WERI-Rb-1 (cell line): ENCODE results near the gene SART3.

Experiments used
- DNase-seq: peaks from one replicate; pipeline ENCODE4 v3.0.0-alpha.2; 2020
- H3K27ac ChIP-seq: fragments of 250-450 bp; sonication (Bioruptor Pico); 2 replicates; pipeline ENCODE4 v1.5.1; 2020; ENCODE audit warnings: mild to moderate bottlenecking, moderate library complexity
- H3K27me3 ChIP-seq: fragments of 250-450 bp; sonication (Bioruptor Pico); 2 replicates; pipeline ENCODE4 v1.5.1; 2021; ENCODE audit warnings: mild to moderate bottlenecking, low read depth, moderate library complexity; ENCODE audit not compliant: insufficient read depth, severe bottlenecking
- H3K36me3 ChIP-seq: fragments of 250-450 bp; sonication (Bioruptor Pico); 2 replicates; pipeline ENCODE4 v1.5.1; 2020; ENCODE audit warnings: mild to moderate bottlenecking, moderate library complexity
- H3K4me3 ChIP-seq: 2 replicates; pipeline ENCODE4 v1.5.1; 2011; ENCODE audit warnings: low read depth, mild to moderate bottlenecking, control low read depth, low read length
- H3K9me3 ChIP-seq: fragments of 250-450 bp; sonication (Bioruptor Pico); 2 replicates; pipeline ENCODE4 v1.5.1; 2021; ENCODE audit warnings: mild to moderate bottlenecking, moderate library complexity; ENCODE audit not compliant: severe bottlenecking
- TF ChIP-seq, protein P1 (sequence below): IDR thresholded peaks from 2 replicates; pipeline ENCODE4 v1.5.1; 2011; ENCODE audit warnings: low read depth, mild to moderate bottlenecking, control low read depth, inconsistent platforms, low read length

Gene SART3

DNA sequence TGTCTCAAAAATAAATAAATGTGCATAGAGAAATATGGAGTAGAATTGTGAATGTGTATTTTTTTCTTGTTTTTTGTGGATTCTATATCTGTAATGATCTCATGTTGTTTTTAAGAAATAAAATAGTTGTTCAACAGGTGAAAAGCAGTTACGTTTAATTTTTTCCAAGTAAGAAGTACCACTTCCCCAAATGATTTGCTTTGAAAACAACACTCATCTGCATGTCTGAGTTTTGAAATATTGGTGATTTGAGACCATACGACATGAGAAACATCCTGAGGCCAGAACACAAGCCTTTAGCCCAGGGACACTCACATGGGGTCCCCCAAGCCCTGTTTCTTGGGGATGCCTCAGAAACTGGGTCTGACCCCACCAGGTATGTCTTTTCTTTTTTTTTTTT is 50.1 kb downstream of the SART3 start:
- Histone ChIP-seq H3K9me3 (peaks cover 6% of the 10 kb centered on the region), H3K36me3 (no peaks in the 10 kb centered on the region), H3K27me3 (no peaks in the 10 kb centered on the region), H3K4me3 (no peak overlapping the region), H3K27ac (no peak overlapping the region)
- DNase-seq, result no peak
- TF ChIP-seq, protein P1, sequence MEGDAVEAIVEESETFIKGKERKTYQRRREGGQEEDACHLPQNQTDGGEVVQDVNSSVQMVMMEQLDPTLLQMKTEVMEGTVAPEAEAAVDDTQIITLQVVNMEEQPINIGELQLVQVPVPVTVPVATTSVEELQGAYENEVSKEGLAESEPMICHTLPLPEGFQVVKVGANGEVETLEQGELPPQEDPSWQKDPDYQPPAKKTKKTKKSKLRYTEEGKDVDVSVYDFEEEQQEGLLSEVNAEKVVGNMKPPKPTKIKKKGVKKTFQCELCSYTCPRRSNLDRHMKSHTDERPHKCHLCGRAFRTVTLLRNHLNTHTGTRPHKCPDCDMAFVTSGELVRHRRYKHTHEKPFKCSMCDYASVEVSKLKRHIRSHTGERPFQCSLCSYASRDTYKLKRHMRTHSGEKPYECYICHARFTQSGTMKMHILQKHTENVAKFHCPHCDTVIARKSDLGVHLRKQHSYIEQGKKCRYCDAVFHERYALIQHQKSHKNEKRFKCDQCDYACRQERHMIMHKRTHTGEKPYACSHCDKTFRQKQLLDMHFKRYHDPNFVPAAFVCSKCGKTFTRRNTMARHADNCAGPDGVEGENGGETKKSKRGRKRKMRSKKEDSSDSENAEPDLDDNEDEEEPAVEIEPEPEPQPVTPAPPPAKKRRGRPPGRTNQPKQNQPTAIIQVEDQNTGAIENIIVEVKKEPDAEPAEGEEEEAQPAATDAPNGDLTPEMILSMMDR, result no peak

DNA sequence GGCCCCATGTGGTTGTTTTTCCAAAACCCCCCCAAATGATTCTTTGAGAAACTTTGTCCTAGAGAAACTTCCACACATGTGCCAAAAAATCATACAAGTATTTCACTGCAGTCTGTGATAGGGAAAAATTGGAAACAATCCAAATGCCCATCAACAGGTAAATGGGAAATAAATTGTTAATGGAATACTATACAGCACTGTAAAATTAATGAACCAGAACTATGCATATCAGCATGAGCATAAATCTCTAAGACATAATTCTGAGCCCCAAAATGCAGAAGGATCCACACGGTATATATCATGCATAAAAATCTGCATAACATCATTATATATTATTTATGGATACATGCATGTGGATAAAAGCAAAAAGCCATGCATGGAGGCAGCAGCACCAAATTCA is 51.2 kb downstream of the SART3 start:
- H3K27ac ChIP-seq, result no peak overlapping the region
- DNase-seq, result no peak

DNA sequence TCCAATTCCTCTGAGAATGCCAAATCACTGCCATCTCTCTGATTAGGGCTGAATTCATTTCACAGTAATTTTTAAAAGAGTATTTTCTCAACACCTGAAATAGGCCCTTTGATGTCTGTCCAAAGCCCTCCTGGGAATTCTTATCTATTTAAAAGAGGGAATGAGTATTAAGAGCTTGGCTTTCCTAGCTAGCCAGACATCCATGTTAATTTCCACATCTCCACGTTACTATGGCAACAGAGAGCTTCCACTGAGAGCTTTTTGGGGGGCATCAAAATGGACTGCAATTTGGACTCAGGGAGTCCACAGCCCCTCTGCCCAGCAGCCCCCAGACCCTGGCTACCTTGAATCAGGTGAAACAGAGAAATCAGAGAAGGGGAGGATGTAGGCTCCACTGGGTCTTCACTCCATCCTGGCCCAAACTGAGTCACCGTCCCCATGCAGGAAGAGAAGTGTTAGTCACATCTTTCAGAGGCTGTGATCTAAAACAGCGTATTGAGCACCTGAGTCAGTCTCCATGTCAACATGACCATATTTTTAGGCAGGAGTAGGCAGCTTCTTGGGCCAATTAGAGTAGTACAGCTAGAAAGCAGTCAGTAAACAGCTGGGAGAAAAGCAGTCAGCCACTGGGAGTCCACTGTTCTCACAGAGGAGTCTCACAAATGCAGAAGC is 52.9 kb downstream of the SART3 start:
- no peaks in the 10 kb centered on the region for H3K36me3 ChIP-seq
- H3K9me3 ChIP-seq, result peaks cover 7% of the 10 kb centered on the region
- TF ChIP-seq, protein P1, result no peak
- no peak overlapping the region for H3K4me3 ChIP-seq
- H3K27ac ChIP-seq, result no peak overlapping the region
- DNase-seq, result no peak
- H3K27me3 ChIP-seq, result no peaks in the 10 kb centered on the region

More for the DNA sequence above, 51.2 kb downstream of the SART3 start:
- TF ChIP-seq, protein P1, result no peak
- Histone ChIP-seq H3K9me3 (peaks cover 6% of the 10 kb centered on the region), H3K36me3 (no peaks in the 10 kb centered on the region), H3K27me3 (no peaks in the 10 kb centered on the region), H3K4me3 (no peak overlapping the region)

DNA sequence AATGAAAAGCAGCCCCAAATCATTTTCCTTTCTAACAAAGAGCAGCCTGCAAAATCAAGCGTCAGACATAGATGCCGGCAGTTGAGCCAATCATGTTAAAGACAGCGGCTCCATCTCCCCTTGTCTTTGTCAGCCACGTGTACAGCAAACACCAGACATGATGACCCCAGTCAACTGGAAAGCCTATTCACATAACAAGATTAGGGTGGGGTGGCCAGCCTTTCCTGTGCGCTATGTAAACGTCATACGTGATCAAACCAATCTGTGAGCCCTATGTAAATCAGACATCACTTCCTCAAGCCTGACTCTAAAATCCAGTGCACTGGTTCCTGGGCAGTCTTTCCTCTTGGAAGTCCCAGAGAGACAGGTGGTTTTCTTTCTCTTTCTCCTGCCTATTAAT is 55.8 kb downstream of the SART3 start:
- Histone ChIP-seq H3K4me3 (no peak overlapping the region), H3K36me3 (no peaks in the 10 kb centered on the region), H3K27ac (no peak overlapping the region), H3K27me3 (peaks cover 6% of the 10 kb centered on the region), H3K9me3 (peaks cover 12% of the 10 kb centered on the region)
- DNase-seq, result no peak
- TF ChIP-seq, protein P1, result no peak

DNA sequence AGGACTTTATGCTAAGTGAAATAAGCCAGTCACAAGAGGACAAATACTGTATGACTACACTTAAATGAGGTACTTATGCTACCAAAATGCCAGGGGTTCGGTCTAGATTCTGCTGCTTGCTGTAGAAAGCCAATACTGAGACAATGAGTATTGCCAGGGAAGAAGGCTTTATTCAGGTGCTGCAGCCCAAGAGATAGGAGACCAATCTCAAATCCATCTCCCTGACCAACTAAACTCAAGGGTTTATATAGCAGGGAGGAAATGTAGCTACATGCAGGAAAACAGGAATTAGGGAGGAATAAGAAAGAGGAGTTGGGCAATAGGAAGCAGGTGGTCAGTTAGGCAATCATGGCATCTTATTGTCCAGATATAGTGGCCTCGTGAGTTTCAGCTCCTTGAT is 58.1 kb downstream of the SART3 start:
- TF ChIP-seq, protein P1, result no peak
- H3K36me3 ChIP-seq, result no peaks in the 10 kb centered on the region
- peaks cover 6% of the 10 kb centered on the region for H3K9me3 ChIP-seq
- H3K4me3 ChIP-seq, result no peak overlapping the region
- peaks cover 9% of the 10 kb centered on the region for H3K27me3 ChIP-seq
- H3K27ac ChIP-seq, result no peak overlapping the region
- DNase-seq, result no peak

DNA sequence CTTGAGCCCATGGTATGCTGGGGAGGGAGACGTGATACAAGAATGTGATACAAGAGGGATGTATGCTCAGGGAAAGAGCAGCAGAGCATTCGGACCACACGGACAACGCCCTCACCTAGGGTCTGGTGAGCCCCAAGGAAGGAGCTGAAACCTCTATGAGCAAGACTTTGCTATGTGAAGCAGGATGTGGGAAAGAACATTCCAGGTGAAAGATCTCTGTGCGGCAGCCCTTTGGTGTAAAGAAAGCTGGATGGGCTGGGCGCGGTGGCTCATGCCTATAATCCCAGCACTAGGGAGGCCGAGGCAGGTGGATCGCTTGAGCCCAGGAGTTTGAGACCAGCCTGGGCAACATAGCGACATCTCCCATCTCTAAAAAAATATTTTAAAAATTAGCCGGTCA is 62.8 kb downstream of the SART3 start:
- Histone ChIP-seq H3K27ac (no peak overlapping the region), H3K36me3 (no peaks in the 10 kb centered on the region), H3K4me3 (no peak overlapping the region), H3K9me3 (peaks cover 5% of the 10 kb centered on the region), H3K27me3 (peaks cover 28% of the 10 kb centered on the region)
- no peak for DNase-seq
- TF ChIP-seq, protein P1, result no peak
